ENCODE measurements around the gene WSB1.

- TF ChIP-seq CTCF (IDR thresholded peaks at IDR 0.05) (no peak), POLR2A (IDR thresholded peaks at IDR 0.05) (no peak)
Observed at GRCh38 chr17:27343294-27343693, 49.4 kb downstream of the WSB1 start.
